Activated CD4-positive, CD25-positive, alpha-beta regulatory T cell treated with anti-CD3 and anti-CD28 coated beads, Interleukin-2, amount 50 U/mL, for 16 hours (primary cell): ENCODE data around the gene RRP15.

ENCODE experiments used
- DNase-seq: peaks from one replicate; pipeline ENCODE4 v3.0.0-alpha.2; 2020; ENCODE audit warnings: low read depth, low spot score

The RRP15 gene

GRCh38 chr1:218361298-218362065 lies 76.4 kb downstream of the RRP15 start:
- no peak for DNase-seq

- DNase-seq, result no peak
Observed at GRCh38 chr1:218362418-218363076, 77.5 kb downstream of the RRP15 start.

- no peak for DNase-seq
Observed at GRCh38 chr1:218363141-218363540, 78.0 kb downstream of the RRP15 start.

- DNase-seq, result no peak
Observed at GRCh38 chr1:218364028-218364710, 79.1 kb downstream of the RRP15 start.

GRCh38 chr1:218365226-218365999 lies 80.3 kb downstream of the RRP15 start:
- no peak for DNase-seq

GRCh38 chr1:218366322-218367052 lies 81.4 kb downstream of the RRP15 start:
- DNase-seq, result no peak

GRCh38 chr1:218367118-218367517 lies 82.0 kb downstream of the RRP15 start:
- DNase-seq, result no peak

- DNase-seq, result no peak
Observed at GRCh38 chr1:218368686-218369085, 83.6 kb downstream of the RRP15 start.

- DNase-seq, result no peak
Observed at GRCh38 chr1:218369688-218370511, 84.8 kb downstream of the RRP15 start.

GRCh38 chr1:218371927-218372672 lies 87.0 kb downstream of the RRP15 start:
- no peak for DNase-seq

- DNase-seq, result no peak
Observed at GRCh38 chr1:218374401-218375353, 89.6 kb downstream of the RRP15 start.

GRCh38 chr1:218376722-218377121 lies 91.6 kb downstream of the RRP15 start:
- DNase-seq, result no peak

GRCh38 chr1:218377143-218377660 lies 92.1 kb downstream of the RRP15 start:
- DNase-seq, result peak; percentile 2

- DNase-seq, result no peak
Observed at GRCh38 chr1:218380125-218380977, 95.3 kb downstream of the RRP15 start.

GRCh38 chr1:218382261-218382660 lies 97.2 kb downstream of the RRP15 start:
- DNase-seq, result no peak

- no peak for DNase-seq
Observed at GRCh38 chr1:218383051-218383450, 98.0 kb downstream of the RRP15 start.

- no peak for DNase-seq
Observed at GRCh38 chr1:218383681-218384080, 98.6 kb downstream of the RRP15 start.
